ENCODE data around the gene ATP6V0B.
A peak's percentile ranks its signal among the peaks of the same experiment; 100 is the strongest.

Gene ATP6V0B

GRCh38 chr1:44002606-44003157 lies 27.9 kb downstream of the ATP6V0B start:
- no peak for DNase-seq (ENCODE audit: low spot score)

GRCh38 chr1:44008259-44008658 lies 33.5 kb downstream of the ATP6V0B start:
- no peak for DNase-seq (ENCODE audit: low spot score)

- no peak for DNase-seq (ENCODE audit: low spot score)
These were observed 36.2 kb downstream of the ATP6V0B start for GRCh38 chr1:44010935-44011471.

DNA sequence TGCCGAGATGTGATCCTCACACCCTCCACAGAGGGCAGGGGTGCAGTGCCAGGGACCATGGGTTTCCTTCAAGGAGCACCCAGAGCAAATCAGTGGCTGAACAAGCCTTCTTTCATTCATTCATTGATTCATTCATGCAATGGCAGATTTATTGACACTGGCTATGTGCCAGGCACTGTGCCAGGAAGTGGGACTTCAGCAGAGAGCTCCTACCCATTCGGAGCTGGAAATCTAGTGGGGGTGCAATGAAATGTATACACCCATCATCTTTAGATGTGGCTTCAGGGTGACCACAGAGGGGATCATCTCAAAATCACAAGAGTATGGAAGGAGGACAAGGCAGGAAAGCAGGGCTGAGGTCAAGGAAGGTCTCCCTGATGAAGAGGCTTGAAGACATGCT lies 37.6 kb downstream of the ATP6V0B start:
- no peak for DNase-seq (ENCODE audit: low spot score)

GRCh38 chr1:44012941-44013609 lies 38.3 kb downstream of the ATP6V0B start:
- DNase-seq (ENCODE audit: low spot score), result no peak

- DNase-seq (ENCODE audit: low spot score), result no peak
These were observed 39.2 kb downstream of the ATP6V0B start for GRCh38 chr1:44013949-44014348.

- DNase-seq (ENCODE audit: low spot score), result no peak
These were observed 39.8 kb downstream of the ATP6V0B start for GRCh38 chr1:44014365-44015104.

DNA sequence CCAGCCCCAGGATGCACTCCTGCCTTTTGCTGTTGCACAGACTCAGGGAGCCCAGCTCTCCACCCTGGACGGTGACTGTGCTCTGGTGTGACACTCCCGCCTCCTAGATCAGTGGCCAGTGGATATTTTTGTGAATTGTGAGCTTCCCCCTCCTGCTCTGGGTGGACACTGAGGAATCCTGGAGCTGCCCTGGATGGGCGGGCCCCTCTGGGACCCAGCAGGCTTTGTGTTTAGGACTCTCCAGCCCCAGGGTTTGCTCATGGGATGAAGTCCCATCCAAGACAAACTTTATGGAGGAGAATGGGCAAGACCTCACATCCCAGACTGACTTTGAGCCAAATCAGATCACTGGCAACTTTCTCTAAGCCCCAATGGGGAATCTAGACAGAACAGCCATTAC lies 40.4 kb downstream of the ATP6V0B start:
- DNase-seq (ENCODE audit: low spot score), result no peak

GRCh38 chr1:44016041-44016889 lies 41.5 kb downstream of the ATP6V0B start:
- DNase-seq (ENCODE audit: low spot score), result no peak

DNA sequence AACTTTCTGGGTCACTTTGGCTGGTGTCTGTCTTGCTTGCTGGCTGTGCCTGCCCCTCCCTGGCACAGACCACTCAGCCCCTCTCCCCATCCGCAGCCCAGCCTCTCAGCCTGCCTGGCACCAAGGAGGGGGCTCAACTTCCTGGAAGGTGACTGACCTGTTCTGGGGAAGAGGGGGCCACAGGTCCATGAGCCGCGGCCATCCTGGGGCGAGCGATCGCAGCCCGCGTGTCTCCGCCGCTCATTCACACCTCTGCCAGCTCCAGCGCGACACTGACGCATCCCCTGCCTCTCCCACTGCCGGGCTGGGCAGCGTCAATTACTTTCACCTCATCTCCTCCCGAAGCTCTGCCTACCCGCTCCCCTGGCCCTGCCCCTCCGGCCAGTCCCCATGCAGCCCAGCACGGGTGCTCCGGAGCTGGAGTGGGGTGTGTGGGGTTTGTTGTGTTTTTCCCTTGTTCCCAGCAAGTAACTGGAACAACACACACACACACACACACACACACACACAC lies 42.2 kb downstream of the ATP6V0B start:
- no peak for DNase-seq (ENCODE audit: low spot score)

GRCh38 chr1:44019466-44019948 lies 44.7 kb downstream of the ATP6V0B start:
- no peak for DNase-seq (ENCODE audit: low spot score)

DNA sequence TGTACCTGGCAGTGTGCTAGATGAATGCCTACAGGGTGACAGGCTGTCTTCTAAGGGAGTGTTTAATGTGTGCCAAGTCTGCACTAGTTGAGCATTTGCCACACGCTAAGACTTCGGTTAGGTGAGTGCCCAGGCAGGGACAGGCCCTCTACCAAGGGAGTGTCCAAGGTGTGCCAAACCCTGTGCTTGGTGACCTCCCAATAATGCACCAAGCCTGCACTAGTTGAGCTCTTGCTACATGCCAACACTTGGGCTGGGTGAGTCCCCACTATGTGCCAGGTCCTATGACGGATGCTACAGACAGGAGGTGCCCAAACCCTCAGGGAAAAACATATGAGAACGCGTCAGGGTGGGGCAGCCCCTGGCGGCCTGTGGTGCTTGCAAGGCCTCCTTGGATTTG lies 45.7 kb downstream of the ATP6V0B start:
- no peak for DNase-seq (ENCODE audit: low spot score)

- DNase-seq (ENCODE audit: low spot score), result no peak
These were observed 46.4 kb downstream of the ATP6V0B start for GRCh38 chr1:44021156-44021555.

- DNase-seq (ENCODE audit: low spot score), result no peak
These were observed 47.0 kb downstream of the ATP6V0B start for GRCh38 chr1:44021581-44022321.

- DNase-seq (ENCODE audit: low spot score), result no peak
These were observed 49.5 kb downstream of the ATP6V0B start for GRCh38 chr1:44024031-44024902.

GRCh38 chr1:44024903-44025525 lies 50.3 kb downstream of the ATP6V0B start:
- DNase-seq (ENCODE audit: low spot score), result peak; percentile 50

DNA sequence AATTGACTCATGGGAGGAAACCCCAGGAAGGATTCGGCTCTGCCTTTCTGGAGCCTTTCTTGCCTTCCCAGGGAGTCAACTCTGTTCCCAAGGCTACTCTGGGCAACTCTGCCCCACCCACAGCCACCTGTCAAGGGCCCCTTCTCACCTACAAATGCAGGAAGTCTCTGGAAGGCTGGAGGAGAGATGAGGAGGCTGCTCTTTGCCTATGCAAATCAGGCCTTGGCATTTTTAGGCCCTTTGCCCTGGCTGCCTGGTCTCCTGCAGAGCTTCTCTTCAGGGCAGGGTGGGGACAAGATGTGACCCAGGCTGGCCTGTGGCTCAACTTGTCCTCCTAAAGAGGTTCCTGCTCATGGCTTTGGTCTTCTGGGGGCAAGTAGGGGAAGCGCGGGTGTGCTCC lies 51.1 kb downstream of the ATP6V0B start:
- DNase-seq (ENCODE audit: low spot score), result peak; percentile 56

- no peak for DNase-seq (ENCODE audit: low spot score)
These were observed 52.6 kb downstream of the ATP6V0B start for GRCh38 chr1:44027320-44027719.

Data from germinal center (tissue), 1 donor.